Fibroblast of lung (primary cell): ENCODE data around the gene AZIN2. TPM values are rescaled to one million over a fixed set of nuclear protein-coding genes. Genes with fewer than 3 reads are reported as not detected.
A peak's percentile ranks its signal among the peaks of the same experiment; 100 is the strongest.
"Not testable (repeated sequence)": the region's sequence is repeated elsewhere in the genome, so short reads cannot be mapped to it uniquely, and the experiment has no call there.

ENCODE experiments used
- DNase-seq, 2 donors: peaks; one replicate each; pipeline versions ENCODE4 v3.0.0 to v3.0.0-alpha.2; 2010; ENCODE audit warnings: low read depth in 2 of 2
- H2AFZ ChIP-seq: 2 replicates; pipeline ENCODE4 v1.5.1; 2012; ENCODE audit warnings: low read length, control low read depth, inconsistent platforms
- H3K27ac ChIP-seq: 2 replicates; pipeline ENCODE4 v1.5.1; 2011; ENCODE audit warnings: low read length, control low read depth; ENCODE audit not compliant: insufficient read depth
- H3K27me3 ChIP-seq: 2 replicates; pipeline ENCODE4 v1.5.1; 2011; ENCODE audit warnings: mild to moderate bottlenecking, low read length; ENCODE audit not compliant: control insufficient read depth, insufficient read depth
- H3K36me3 ChIP-seq: 2 replicates; pipeline ENCODE4 v1.5.1; 2011; ENCODE audit warnings: low read length; ENCODE audit not compliant: control insufficient read depth, insufficient read depth
- H3K4me1 ChIP-seq: 2 replicates; pipeline ENCODE4 v1.5.1; 2011; ENCODE audit warnings: low read length; ENCODE audit not compliant: control insufficient read depth, insufficient read depth; ENCODE audit errors: extremely low read depth
- H3K4me2 ChIP-seq: 2 replicates; pipeline ENCODE4 v1.5.1; 2011; ENCODE audit warnings: low read length, control low read depth; ENCODE audit not compliant: insufficient read depth; ENCODE audit errors: extremely low read depth
- H3K4me3 ChIP-seq, 4 experiments: fragments of 200-600 bp in 1 of 4; sonication (generic) in 1 of 4; replicated peaks in 1 of 4; 2 replicates each; pipeline ENCODE4 v1.5.1; 2011 to 2016; ENCODE audit warnings: low read length in 4 of 4, low read depth in 3 of 4, mild to moderate bottlenecking in 3 of 4, control low read depth in 2 of 4, inconsistent platforms in 1 of 4, mixed read lengths in 1 of 4; ENCODE audit not compliant: insufficient read depth in 1 of 4; ENCODE audit errors: control extremely low read depth in 1 of 4
- H3K79me2 ChIP-seq: 2 replicates; pipeline ENCODE4 v1.5.1; 2012; ENCODE audit warnings: mild to moderate bottlenecking, low read length, inconsistent platforms; ENCODE audit not compliant: control insufficient read depth, insufficient read depth
- H3K9ac ChIP-seq: 2 replicates; pipeline ENCODE4 v1.5.1; 2011; ENCODE audit warnings: mild to moderate bottlenecking, low read length, control low read depth; ENCODE audit not compliant: insufficient read depth
- H3K9me3 ChIP-seq: 2 replicates; pipeline ENCODE4 v1.5.1; 2012; ENCODE audit warnings: low read depth, low read length; ENCODE audit not compliant: control insufficient read depth, insufficient read depth
- H4K20me1 ChIP-seq: 2 replicates; pipeline ENCODE4 v1.5.1; 2011; ENCODE audit warnings: low read length; ENCODE audit not compliant: control insufficient read depth, insufficient read depth; ENCODE audit errors: extremely low read depth
- EZH2 ChIP-seq: IDR thresholded peaks from 2 replicates; pipeline ENCODE4 v1.5.1; 2012; ENCODE audit warnings: low read length, control low read depth, mild to moderate bottlenecking; ENCODE audit errors: missing control alignments
- polyA plus RNA-seq, 2 donors: library from polyadenylated mRNA; depleted of rRNA in 1 of 2; stranded (reverse) in 1 of 2; unstranded in 1 of 2; fragments of >200 nt; gene quantifications; 2 replicates each; pipeline ENCODE4 v1.2.1, GENCODE V29; 2011 to 2012; ENCODE audit warnings: missing spikeins in 1 of 2
- total RNA-seq: library from RNA; depleted of rRNA; stranded (reverse); fragments of >200 nt; gene quantifications from 2 replicates; pipeline ENCODE4 v1.2.1, GENCODE V29; 2014
- TF ChIP-seq, protein P1 (sequence below), 2 donors: IDR thresholded peaks in 1 of 2; conservative IDR thresholded peaks in 1 of 2; 1 replicate in 1 of 2; 2 replicates in 1 of 2; pipeline ENCODE4 v1.5.1; 2011 to 2012; ENCODE audit warnings: low read length in 2 of 2, control low read depth in 1 of 2, inconsistent platforms in 1 of 2, low read depth in 1 of 2, mild to moderate bottlenecking in 1 of 2

The AZIN2 gene
- total and polyA plus RNA-seq, 2 donors (not counting 1 experiment from before 2014, with no cell fraction given) = 3.2 to 9.1 TPM

GRCh38 chr1:33097762-33098161 lies 16.8 kb downstream of the AZIN2 start:
- H3K4me3 ChIP-seq = no peak overlapping the region

DNA sequence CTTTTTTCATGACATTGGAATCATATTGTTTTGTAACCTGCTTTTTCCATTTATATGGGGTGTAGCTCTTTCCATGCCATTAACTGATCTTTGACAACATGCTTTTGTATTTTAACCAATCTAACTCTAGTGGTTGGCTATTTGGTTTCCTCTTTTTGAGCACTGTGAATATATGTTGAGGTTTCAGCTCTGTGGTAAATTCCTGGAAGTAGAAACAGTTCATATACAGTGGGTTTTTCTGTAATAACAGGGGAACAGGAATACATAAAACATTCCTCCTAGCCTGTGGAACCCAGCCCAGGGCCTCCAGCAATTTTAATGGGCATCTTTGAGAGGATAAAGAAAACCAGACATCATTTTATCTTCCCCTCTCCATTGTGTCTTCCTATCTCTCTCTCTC lies 17.4 kb downstream of the AZIN2 start:
- no peaks in the 10 kb centered on the region for H3K27me3 ChIP-seq
- no peaks in the 10 kb centered on the region for H4K20me1 ChIP-seq
- no peak for TF ChIP-seq EZH2
- TF ChIP-seq, protein P1, sequence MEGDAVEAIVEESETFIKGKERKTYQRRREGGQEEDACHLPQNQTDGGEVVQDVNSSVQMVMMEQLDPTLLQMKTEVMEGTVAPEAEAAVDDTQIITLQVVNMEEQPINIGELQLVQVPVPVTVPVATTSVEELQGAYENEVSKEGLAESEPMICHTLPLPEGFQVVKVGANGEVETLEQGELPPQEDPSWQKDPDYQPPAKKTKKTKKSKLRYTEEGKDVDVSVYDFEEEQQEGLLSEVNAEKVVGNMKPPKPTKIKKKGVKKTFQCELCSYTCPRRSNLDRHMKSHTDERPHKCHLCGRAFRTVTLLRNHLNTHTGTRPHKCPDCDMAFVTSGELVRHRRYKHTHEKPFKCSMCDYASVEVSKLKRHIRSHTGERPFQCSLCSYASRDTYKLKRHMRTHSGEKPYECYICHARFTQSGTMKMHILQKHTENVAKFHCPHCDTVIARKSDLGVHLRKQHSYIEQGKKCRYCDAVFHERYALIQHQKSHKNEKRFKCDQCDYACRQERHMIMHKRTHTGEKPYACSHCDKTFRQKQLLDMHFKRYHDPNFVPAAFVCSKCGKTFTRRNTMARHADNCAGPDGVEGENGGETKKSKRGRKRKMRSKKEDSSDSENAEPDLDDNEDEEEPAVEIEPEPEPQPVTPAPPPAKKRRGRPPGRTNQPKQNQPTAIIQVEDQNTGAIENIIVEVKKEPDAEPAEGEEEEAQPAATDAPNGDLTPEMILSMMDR (conservative IDR thresholded peaks at IDR 0.05 in 1 of 2, IDR thresholded peaks at IDR 0.05 in 1 of 2; ENCODE audit: low read depth in 1 of 2, low read length in 2 of 2) = no peak
- no peak overlapping the region for H3K4me3 ChIP-seq
- H3K27ac ChIP-seq = peak overlapping the region; percentile 100
- H3K4me1 ChIP-seq = peaks cover 20% of the 10 kb centered on the region
- no peaks in the 10 kb centered on the region for H3K9me3 ChIP-seq
- no peak overlapping the region for H2AFZ ChIP-seq
- H3K4me2 ChIP-seq = no peak overlapping the region
- no peak overlapping the region for H3K9ac ChIP-seq
- H3K36me3 ChIP-seq = no peaks in the 10 kb centered on the region
- DNase-seq = peak; percentile 12 to 67
- H3K79me2 ChIP-seq = no peaks in the 10 kb centered on the region

More at GRCh38 chr1:33097762-33098161, 16.8 kb downstream of the AZIN2 start:
- no peaks in the 10 kb centered on the region for H3K79me2 ChIP-seq
- no peak overlapping the region for H3K9ac ChIP-seq
- H2AFZ ChIP-seq = no peak overlapping the region
- DNase-seq = no peak
- H3K27ac ChIP-seq = peak overlapping the region; percentile 100
- H3K4me2 ChIP-seq = no peak overlapping the region
- no peak for TF ChIP-seq EZH2
- TF ChIP-seq, protein P1 (conservative IDR thresholded peaks at IDR 0.05 in 1 of 2, IDR thresholded peaks at IDR 0.05 in 1 of 2; ENCODE audit: low read depth in 1 of 2, low read length in 2 of 2) = no peak
- H4K20me1 ChIP-seq = no peaks in the 10 kb centered on the region
- no peaks in the 10 kb centered on the region for H3K27me3 ChIP-seq
- peaks cover 20% of the 10 kb centered on the region for H3K4me1 ChIP-seq
- no peaks in the 10 kb centered on the region for H3K9me3 ChIP-seq
- no peaks in the 10 kb centered on the region for H3K36me3 ChIP-seq

GRCh38 chr1:33099290-33100118 lies 18.6 kb downstream of the AZIN2 start:
- no peaks in the 10 kb centered on the region for H3K27me3 ChIP-seq
- H3K36me3 ChIP-seq = no peaks in the 10 kb centered on the region
- no peak overlapping the region for H2AFZ ChIP-seq
- DNase-seq = peak; percentile 100
- peaks cover 20% of the 10 kb centered on the region for H3K4me1 ChIP-seq
- H3K9ac ChIP-seq = peak overlapping the region; percentile 28
- peak overlapping the region; percentile 100 for H3K27ac ChIP-seq
- H3K4me2 ChIP-seq = peak overlapping the region; percentile 28
- H3K79me2 ChIP-seq = no peaks in the 10 kb centered on the region
- no peaks in the 10 kb centered on the region for H3K9me3 ChIP-seq
- H3K4me3 ChIP-seq = no peak overlapping the region
- H4K20me1 ChIP-seq = no peaks in the 10 kb centered on the region
- no peak for TF ChIP-seq EZH2
- TF ChIP-seq, protein P1 (conservative IDR thresholded peaks at IDR 0.05 in 1 of 2, IDR thresholded peaks at IDR 0.05 in 1 of 2; ENCODE audit: low read depth in 1 of 2, low read length in 2 of 2) = peak; percentile 42 to 64

DNA sequence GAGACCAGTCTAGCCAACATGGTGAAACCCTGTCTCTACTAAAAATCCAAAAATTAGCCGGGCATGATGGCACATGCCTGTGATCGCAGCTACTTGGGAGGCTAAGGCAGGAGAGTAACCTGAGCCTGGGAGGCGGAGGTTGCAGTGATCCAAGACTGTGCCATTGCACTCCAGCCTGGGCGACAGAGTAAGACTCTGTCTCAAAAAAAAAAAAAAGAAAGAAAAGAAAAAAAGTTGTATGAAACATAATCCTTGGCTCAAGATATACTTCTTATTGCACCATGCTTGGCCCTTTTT lies 19.1 kb downstream of the AZIN2 start:
- H2AFZ ChIP-seq, H3K36me3 ChIP-seq, H3K4me2 ChIP-seq, H3K79me2 ChIP-seq, H3K27me3 ChIP-seq, DNase-seq, H3K4me3 ChIP-seq, H3K9me3 ChIP-seq, H3K9ac ChIP-seq, H4K20me1 ChIP-seq: not testable (repeated sequence)
- Histone ChIP-seq H3K4me1 (peaks cover 20% of the 10 kb centered on the region), H3K27ac (peak overlapping the region; percentile 100)
